Measurements from ENCODE around the gene KRTAP19-1. TPM values are rescaled to one million over a fixed set of nuclear protein-coding genes. Genes with fewer than 3 reads are reported as not detected.

The KRTAP19-1 gene
- total RNA-seq, 2 donors from 2014 or later: not detected

DNA sequence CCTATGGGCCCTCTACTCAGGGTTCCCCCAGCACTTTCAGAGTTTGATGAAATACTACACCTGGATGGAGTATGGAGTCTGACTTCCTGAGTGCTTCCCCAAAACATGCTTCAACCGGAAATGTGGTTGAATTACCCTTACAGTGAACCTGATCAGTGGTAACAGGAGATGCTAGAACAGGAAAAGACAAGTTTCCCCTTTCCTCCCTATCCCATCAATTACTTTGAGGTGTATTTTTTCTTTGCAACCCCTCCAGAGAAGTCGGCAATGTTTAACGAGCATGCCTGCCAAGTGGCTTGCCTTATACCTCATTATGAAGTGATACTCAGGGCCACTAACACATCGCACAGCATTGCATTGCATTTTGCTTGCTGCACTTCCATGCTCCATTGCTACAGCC, 33.1 kb downstream of the KRTAP19-1 start:
- no peak overlapping the region for H3K4me3 ChIP-seq
- WGBS: 26% methylated on average over 4 of the region's 4 CpGs

DNA sequence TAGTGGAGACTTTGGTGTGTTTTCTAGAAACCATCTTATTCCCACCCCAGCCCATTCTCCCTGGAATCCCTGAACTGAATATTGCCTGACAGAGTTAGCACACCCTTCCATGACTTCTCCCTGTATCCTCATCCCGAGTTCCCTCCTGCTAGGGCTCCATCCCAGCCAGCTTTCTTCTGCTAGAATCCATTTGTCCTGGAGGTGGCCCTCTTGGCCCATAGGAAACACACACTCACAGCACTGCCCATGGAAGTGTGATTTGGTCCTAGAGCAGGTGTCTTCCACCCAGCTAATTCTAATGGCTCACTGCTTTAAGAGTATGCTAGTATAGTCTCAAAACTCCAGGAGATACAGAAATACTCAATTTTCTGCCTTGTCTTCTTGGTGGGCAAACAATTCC, 36.0 kb downstream of the KRTAP19-1 start:
- 59% methylated on average over 1 of the region's 1 CpG for WGBS
- DNase-seq (ENCODE audit: low spot score): no peak
- intact Hi-C loops (cut with DNase I): no loop called here
- no peak for TF ChIP-seq POLR2A (IDR thresholded peaks at IDR 0.05)
- TF ChIP-seq POLR2AphosphoS5 (IDR thresholded peaks at IDR 0.05): no peak
- TF ChIP-seq, protein P1, sequence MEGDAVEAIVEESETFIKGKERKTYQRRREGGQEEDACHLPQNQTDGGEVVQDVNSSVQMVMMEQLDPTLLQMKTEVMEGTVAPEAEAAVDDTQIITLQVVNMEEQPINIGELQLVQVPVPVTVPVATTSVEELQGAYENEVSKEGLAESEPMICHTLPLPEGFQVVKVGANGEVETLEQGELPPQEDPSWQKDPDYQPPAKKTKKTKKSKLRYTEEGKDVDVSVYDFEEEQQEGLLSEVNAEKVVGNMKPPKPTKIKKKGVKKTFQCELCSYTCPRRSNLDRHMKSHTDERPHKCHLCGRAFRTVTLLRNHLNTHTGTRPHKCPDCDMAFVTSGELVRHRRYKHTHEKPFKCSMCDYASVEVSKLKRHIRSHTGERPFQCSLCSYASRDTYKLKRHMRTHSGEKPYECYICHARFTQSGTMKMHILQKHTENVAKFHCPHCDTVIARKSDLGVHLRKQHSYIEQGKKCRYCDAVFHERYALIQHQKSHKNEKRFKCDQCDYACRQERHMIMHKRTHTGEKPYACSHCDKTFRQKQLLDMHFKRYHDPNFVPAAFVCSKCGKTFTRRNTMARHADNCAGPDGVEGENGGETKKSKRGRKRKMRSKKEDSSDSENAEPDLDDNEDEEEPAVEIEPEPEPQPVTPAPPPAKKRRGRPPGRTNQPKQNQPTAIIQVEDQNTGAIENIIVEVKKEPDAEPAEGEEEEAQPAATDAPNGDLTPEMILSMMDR (IDR thresholded peaks at IDR 0.05): no peak
- H3K36me3 ChIP-seq: no peaks in the 10 kb centered on the region
- no peak overlapping the region for H3K27ac ChIP-seq
- H3K27me3 ChIP-seq (replicated peaks; ENCODE audit: insufficient read depth): no peaks in the 10 kb centered on the region
- H3K4me1 ChIP-seq (replicated peaks): no peaks in the 10 kb centered on the region
- no peak overlapping the region for H3K4me3 ChIP-seq
- H3K9me3 ChIP-seq: no peaks in the 10 kb centered on the region

More for the DNA sequence above, 33.1 kb downstream of the KRTAP19-1 start:
- no peaks in the 10 kb centered on the region for H3K4me1 ChIP-seq (replicated peaks)
- no peak overlapping the region for H3K27ac ChIP-seq
- TF ChIP-seq POLR2A (IDR thresholded peaks at IDR 0.05) (no peak), POLR2AphosphoS5 (IDR thresholded peaks at IDR 0.05) (no peak)
- TF ChIP-seq, protein P1 (IDR thresholded peaks at IDR 0.05): no peak
- intact Hi-C loops (cut with DNase I): no loop called here
- no peaks in the 10 kb centered on the region for H3K27me3 ChIP-seq (replicated peaks; ENCODE audit: insufficient read depth)
- no peak for DNase-seq (ENCODE audit: low spot score)
- H3K9me3 ChIP-seq: no peaks in the 10 kb centered on the region
- no peaks in the 10 kb centered on the region for H3K36me3 ChIP-seq

DNA sequence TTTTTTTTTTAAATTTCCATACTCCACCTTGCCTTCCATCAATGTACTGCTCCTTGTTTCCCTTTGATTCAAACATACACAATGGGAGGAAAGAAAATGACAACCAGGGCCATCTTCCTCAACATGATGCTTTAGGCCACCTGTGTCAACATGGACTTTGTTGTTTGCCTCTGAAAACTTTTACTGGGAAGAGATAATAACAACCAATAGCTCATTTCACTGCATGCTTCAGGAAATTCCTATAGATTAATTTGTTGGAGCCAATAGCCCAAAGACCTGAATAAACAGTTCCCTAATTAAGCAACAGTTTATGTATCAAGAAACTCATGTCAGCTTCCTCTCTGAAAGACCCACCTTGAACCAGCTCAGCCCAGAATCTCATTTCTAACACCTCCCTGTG, 36.9 kb downstream of the KRTAP19-1 start:
- H3K9me3 ChIP-seq: no peaks in the 10 kb centered on the region
- H3K36me3 ChIP-seq: no peaks in the 10 kb centered on the region
- no peaks in the 10 kb centered on the region for H3K27me3 ChIP-seq (replicated peaks; ENCODE audit: insufficient read depth)
- intact Hi-C loops (cut with DNase I): no loop called here
- TF ChIP-seq POLR2A (IDR thresholded peaks at IDR 0.05): no peak
- TF ChIP-seq, protein P1 (IDR thresholded peaks at IDR 0.05): no peak
- TF ChIP-seq POLR2AphosphoS5 (IDR thresholded peaks at IDR 0.05): no peak
- DNase-seq (ENCODE audit: low spot score): no peak
- H3K27ac ChIP-seq: no peak overlapping the region
- H3K4me3 ChIP-seq: no peak overlapping the region
- no peaks in the 10 kb centered on the region for H3K4me1 ChIP-seq (replicated peaks)

DNA sequence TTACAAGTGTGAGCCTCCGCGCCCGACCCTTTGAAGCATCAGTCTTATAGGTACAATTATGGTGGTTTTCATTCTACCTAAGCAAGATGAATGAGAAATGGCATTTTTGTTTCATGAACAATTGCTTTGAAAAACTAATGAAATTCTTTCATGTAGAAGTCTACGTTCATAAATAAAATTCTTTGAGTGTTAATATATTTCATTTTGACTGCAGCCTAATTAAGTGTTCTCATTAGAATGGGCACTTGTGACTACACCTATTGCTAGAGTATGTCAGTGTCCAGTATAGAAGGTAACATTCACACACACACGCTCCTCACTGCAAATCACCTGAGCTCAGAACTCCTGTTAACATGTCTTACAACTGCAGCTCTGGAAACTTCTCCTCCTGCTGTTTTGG, 40.2 kb downstream of the KRTAP19-1 start, which contains the start of gene KRTAP15-1:
KRTAP15-1 (plus strand) TSS at position 301 of the 400 bp plus-strand sequence; CDS start at position 354, 53 bp downstream.
- Histone ChIP-seq H3K36me3 (no peaks in the 10 kb centered on the region), H3K4me3 (no peak within 1 kb of the TSS), H3K27ac (no peak within 1 kb of the TSS), H3K9me3 (no peaks in the 10 kb centered on the region), H3K4me1 (replicated peaks) (no peaks in the 10 kb centered on the region), H3K27me3 (replicated peaks; ENCODE audit: insufficient read depth) (no peaks in the 10 kb centered on the region)
- no peak for TF ChIP-seq POLR2A (IDR thresholded peaks at IDR 0.05)
- TF ChIP-seq, protein P1 (IDR thresholded peaks at IDR 0.05): no peak
- no peak for TF ChIP-seq POLR2AphosphoS5 (IDR thresholded peaks at IDR 0.05)
- 97% methylated on average over 5 of the region's 5 CpGs for WGBS
- no peak for DNase-seq (ENCODE audit: low spot score)
- intact Hi-C loops (cut with DNase I): no loop called here

DNA sequence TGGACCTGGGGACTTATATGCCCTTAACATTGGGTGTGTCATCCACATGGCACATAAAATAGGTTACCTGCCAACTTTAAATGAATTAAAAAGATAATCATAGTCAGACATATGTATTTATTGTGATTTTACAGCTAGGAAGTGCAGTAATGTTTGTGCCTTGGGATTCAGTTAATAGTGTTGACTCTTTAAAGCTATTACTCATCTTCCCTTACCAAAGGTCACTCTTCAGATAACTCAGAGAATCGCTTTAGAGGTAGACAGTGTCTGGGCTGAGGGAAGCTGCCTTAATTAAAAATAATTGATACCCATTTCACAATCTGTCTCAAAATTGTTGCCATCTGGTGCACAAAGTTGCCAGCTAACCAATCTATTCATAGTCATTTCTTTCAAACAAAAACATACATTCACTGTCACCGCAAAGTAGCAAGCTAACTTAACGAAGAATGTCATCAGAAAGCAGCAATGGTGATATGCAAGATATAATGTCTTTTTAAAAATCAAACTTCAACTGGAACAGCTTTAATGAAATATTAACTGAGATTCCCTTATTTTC, 43.1 kb downstream of the KRTAP19-1 start:
- 76% methylated on average over 3 of the region's 3 CpGs for WGBS
- Histone ChIP-seq H3K27ac (no peak overlapping the region), H3K27me3 (replicated peaks; ENCODE audit: insufficient read depth) (no peaks in the 10 kb centered on the region), H3K4me3 (no peak overlapping the region), H3K36me3 (no peaks in the 10 kb centered on the region), H3K9me3 (no peaks in the 10 kb centered on the region), H3K4me1 (replicated peaks) (no peaks in the 10 kb centered on the region)
- intact Hi-C loops (cut with DNase I): no loop called here
- TF ChIP-seq, protein P1 (IDR thresholded peaks at IDR 0.05): no peak
- TF ChIP-seq POLR2AphosphoS5 (IDR thresholded peaks at IDR 0.05): no peak
- TF ChIP-seq POLR2A (IDR thresholded peaks at IDR 0.05): no peak
- no peak for DNase-seq (ENCODE audit: low spot score)
